Coronary artery (tissue), 2 donors: ENCODE data around the gene ANKS3.

Source experiments
- DNase-seq: peaks from one replicate; pipeline ENCODE4 v3.0.0-alpha.2; 2017; ENCODE audit warnings: low spot score
- H3K27ac ChIP-seq, 2 donors: fragments of 200-600 bp; sonication (generic); one replicate each; pipeline ENCODE4 v1.5.1; 2016 to 2019
- H3K4me3 ChIP-seq: fragments of 200-600 bp; sonication (generic); 2 replicates; pipeline ENCODE4 v1.5.1; 2016; ENCODE audit warnings: mild to moderate bottlenecking, moderate library complexity
- CTCF ChIP-seq: fragments of 200-600 bp; sonication (generic); IDR thresholded peaks from one replicate; pipeline ENCODE4 v1.5.1; 2019; ENCODE audit warnings: antibody characterized with exemption

ANKS3 gene

DNA sequence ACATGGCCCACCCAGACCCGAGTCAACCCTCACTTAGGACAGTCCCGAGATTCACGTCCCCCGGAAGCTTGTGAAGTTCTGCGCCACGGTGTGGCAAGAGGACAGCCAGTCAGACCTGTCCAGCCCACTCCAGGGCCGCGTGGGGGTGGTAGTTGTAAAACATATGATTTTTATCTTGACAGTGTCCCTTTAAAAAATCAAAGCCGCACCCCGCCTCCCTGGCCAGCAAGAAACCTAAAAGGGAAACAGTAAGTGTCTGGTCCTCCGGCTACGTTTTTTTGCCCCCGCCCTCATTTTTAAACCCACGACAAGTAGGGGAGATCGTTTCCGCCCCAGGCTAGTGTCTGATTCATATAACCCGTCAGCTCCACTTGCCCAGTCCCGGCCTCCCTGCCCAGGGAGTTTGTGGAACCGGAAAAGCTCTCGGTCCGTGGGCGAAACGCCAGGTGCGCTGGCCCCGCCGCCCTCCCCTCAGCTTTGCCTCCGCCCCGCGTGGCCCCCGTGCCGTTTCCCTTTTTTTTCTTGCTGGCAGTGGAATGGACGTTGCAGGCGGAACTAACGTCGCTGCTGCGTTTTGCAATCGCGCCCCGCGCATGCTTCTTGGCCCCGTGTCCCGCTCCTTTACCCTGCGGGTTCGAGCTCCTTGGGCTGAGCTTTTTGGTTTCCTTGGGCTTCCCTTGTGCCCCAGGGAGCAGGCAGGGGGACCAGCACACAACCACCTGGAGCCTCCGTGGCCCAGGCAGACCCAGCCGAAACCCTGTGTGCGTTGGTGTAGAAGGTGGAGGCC, 54.0 kb downstream of the ANKS3 start:
- no peak for DNase-seq
- TF ChIP-seq CTCF = no peak
- peak overlapping the region; percentile 27 for H3K4me3 ChIP-seq
- peak overlapping the region in 1 of 2 donors; percentile 72 for H3K27ac ChIP-seq

GRCh38 chr16:4679156-4679849, 54.8 kb downstream of the ANKS3 start:
- DNase-seq = no peak
- peak overlapping the region in 1 of 2 donors; percentile 72 for H3K27ac ChIP-seq
- peak overlapping the region; percentile 27 for H3K4me3 ChIP-seq
- TF ChIP-seq CTCF = no peak

DNA sequence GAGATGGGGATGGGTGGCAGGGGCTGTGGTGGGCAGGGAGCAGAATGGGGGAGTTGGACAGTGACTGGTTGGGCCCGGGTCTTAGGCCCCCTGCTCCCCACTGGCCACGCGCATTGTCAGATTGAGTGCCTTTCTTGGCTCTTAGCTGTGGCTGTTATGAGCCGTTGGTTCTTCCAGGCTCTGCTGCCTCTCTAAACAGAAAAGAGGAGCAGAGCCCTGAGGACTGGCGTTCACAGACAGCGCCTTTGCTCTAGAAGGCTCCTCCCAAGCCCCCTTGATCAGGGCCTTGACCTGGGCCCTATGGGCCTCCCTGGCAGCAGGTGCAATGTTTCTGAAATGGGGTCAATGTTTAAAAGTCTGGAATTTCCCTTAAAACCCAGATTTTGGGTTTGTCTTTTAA, 55.5 kb downstream of the ANKS3 start:
- Histone ChIP-seq H3K4me3 (no peak overlapping the region), H3K27ac (no peak overlapping the region)
- TF ChIP-seq CTCF = no peak
- DNase-seq = no peak

DNA sequence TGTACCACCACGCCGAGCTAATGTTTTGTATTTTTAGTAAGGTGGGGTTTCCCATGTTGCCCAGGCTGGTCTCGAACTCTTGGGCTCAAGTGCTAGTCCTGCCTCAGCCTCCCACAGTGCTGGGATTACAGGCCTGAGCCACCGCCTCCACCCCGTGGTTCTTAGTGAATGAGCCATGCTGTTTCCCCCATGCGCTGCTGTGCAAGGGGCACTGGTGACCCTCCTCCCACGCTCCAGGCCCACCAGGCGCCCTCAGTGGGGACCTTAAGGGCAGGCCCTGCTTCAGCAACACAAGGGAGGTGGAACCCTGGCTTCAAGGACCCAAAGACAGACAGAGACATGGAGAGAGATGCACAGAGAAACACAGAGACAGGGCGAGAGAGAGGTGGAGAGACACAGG, 56.1 kb downstream of the ANKS3 start:
- Histone ChIP-seq H3K4me3 (no peak overlapping the region), H3K27ac (no peak overlapping the region)
- TF ChIP-seq CTCF = no peak
- no peak for DNase-seq

- DNase-seq = no peak
- Histone ChIP-seq H3K4me3 (no peak overlapping the region), H3K27ac (no peak overlapping the region)
- TF ChIP-seq CTCF = no peak
These were observed 56.7 kb downstream of the ANKS3 start for GRCh38 chr16:4677390-4677789.

GRCh38 chr16:4676831-4677230, 57.2 kb downstream of the ANKS3 start:
- Histone ChIP-seq H3K4me3 (no peak overlapping the region), H3K27ac (no peak overlapping the region)
- no peak for DNase-seq
- no peak for TF ChIP-seq CTCF
